Kidney (tissue), 14 donors: ENCODE data around the gene LBH. TPM values are rescaled to one million over a fixed set of nuclear protein-coding genes. Genes with fewer than 3 reads are reported as not detected.

Experiments used
- DNase-seq, 5 donors: peaks; one replicate each; pipeline ENCODE4 v3.0.0-alpha.2; 2013 to 2020
- FAIRE-seq: peaks from 2 replicates; lab custom pipeline; 2012; peaks lifted over from hg19 to GRCh38; lab: Jason Lieb, UNC
- H3K27ac ChIP-seq, 2 donors: one replicate each; pipeline ENCODE4 v1.7.0; 2013; ENCODE audit warnings: low read depth in 2 of 2, low read length in 2 of 2, inconsistent platforms in 1 of 2
- H3K27me3 ChIP-seq: one replicate; pipeline ENCODE4 v1.7.1; 2013; ENCODE audit warnings: low read length, inconsistent platforms; ENCODE audit not compliant: control insufficient read depth, insufficient read depth
- H3K36me3 ChIP-seq, 3 donors: one replicate each; pipeline versions ENCODE4 v1.7.0 to v1.7.1; 2013; ENCODE audit warnings: low read length in 3 of 3, control low read depth in 1 of 3, inconsistent platforms in 1 of 3; ENCODE audit not compliant: insufficient read depth in 3 of 3, control insufficient read depth in 2 of 3
- H3K4me1 ChIP-seq, 3 donors: one replicate each; pipeline versions ENCODE4 v1.7.0 to v1.7.1; 2013; ENCODE audit warnings: low read length in 3 of 3, inconsistent platforms in 1 of 3, low read depth in 1 of 3; ENCODE audit not compliant: control insufficient read depth in 2 of 3, insufficient read depth in 2 of 3
- H3K4me3 ChIP-seq, 3 donors: one replicate each; pipeline versions ENCODE4 v1.7.0 to v1.8.1; 2013; ENCODE audit warnings: low read length in 3 of 3, control low read depth in 1 of 3, inconsistent platforms in 1 of 3
- H3K9ac ChIP-seq, 3 donors: one replicate each; pipeline versions ENCODE4 v1.7.0 to v1.7.1; 2013; ENCODE audit warnings: low read length in 3 of 3, control low read depth in 1 of 3, inconsistent platforms in 1 of 3
- H3K9me3 ChIP-seq, 3 donors: one replicate each; pipeline versions ENCODE4 v1.7.0 to v1.7.1; 2013; ENCODE audit warnings: low read length in 3 of 3, control low read depth in 1 of 3, inconsistent platforms in 1 of 3; ENCODE audit not compliant: control insufficient read depth in 2 of 3, insufficient read depth in 1 of 3
- intact Hi-C: fragments of 100-400 bp; cut with DNase I; formaldehyde crosslinking; loops from one replicate; pipeline ENCODE4 v1.11.1; 2022
- polyA plus RNA-seq: library from polyadenylated mRNA; stranded (reverse); fragments of 350-450 nt; fragmentation: Illumina TruSeq; extraction: RNeasy Lipid Tissue Mini Kit (QIAGEN cat#74804); gene quantifications from one replicate; pipeline ENCODE4 v1.2.3, GENCODE V29; 2014; ENCODE audit warnings: low read depth, low replicate concordance; ENCODE audit not compliant: insufficient read depth
- total RNA-seq: library from RNA; stranded (reverse); fragmentation: NEBNext Ultra II Directional; extraction: Animal tissue kit (Norgen Biotek cat#: 25700); gene quantifications from one replicate; pipeline ENCODE4 v1.2.1, GENCODE V29; 2021
- TF ChIP-seq, protein P1 (sequence below): IDR thresholded peaks from 3 replicates; pipeline ENCODE4 v1.5.1; 2012; ENCODE audit warnings: mild to moderate bottlenecking, moderate library complexity, borderline replicate concordance; ENCODE audit not compliant: insufficient read depth; ENCODE audit errors: extremely low read depth
- donor health status: control.
- donor health status: control.
- donor health status: control.
- donor health status: control.
- donor health status: control.
- donor health status: DM: yes; HTN: yes; CAD: no.
- donor health status: Normal renal cell carcinoma (clear cell type).

Gene LBH
- total and polyA plus RNA-seq, 2 donors from 2014 or later, result 27.2 to 81.9 TPM

GRCh38 chr2:30261695-30262211, 30.4 kb downstream of the LBH start:
- DNase-seq, result no peak
- H3K9ac ChIP-seq, result no peak overlapping the region
- H3K4me3 ChIP-seq, result no peak overlapping the region
- TF ChIP-seq, protein P1, sequence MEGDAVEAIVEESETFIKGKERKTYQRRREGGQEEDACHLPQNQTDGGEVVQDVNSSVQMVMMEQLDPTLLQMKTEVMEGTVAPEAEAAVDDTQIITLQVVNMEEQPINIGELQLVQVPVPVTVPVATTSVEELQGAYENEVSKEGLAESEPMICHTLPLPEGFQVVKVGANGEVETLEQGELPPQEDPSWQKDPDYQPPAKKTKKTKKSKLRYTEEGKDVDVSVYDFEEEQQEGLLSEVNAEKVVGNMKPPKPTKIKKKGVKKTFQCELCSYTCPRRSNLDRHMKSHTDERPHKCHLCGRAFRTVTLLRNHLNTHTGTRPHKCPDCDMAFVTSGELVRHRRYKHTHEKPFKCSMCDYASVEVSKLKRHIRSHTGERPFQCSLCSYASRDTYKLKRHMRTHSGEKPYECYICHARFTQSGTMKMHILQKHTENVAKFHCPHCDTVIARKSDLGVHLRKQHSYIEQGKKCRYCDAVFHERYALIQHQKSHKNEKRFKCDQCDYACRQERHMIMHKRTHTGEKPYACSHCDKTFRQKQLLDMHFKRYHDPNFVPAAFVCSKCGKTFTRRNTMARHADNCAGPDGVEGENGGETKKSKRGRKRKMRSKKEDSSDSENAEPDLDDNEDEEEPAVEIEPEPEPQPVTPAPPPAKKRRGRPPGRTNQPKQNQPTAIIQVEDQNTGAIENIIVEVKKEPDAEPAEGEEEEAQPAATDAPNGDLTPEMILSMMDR, result no peak
- no peak overlapping the region for H3K27ac ChIP-seq
- H3K9me3 ChIP-seq, result no peaks in the 10 kb centered on the region
- H3K4me1 ChIP-seq, result peaks cover 0 to 2% (median 0%) of the 10 kb centered on the region in 3 donors
- FAIRE-seq, result no peak
- no peaks in the 10 kb centered on the region for H3K27me3 ChIP-seq
- intact Hi-C loops, result no loop called here
- peaks cover 2 to 25% (median 20%) of the 10 kb centered on the region in 3 donors for H3K36me3 ChIP-seq

DNA sequence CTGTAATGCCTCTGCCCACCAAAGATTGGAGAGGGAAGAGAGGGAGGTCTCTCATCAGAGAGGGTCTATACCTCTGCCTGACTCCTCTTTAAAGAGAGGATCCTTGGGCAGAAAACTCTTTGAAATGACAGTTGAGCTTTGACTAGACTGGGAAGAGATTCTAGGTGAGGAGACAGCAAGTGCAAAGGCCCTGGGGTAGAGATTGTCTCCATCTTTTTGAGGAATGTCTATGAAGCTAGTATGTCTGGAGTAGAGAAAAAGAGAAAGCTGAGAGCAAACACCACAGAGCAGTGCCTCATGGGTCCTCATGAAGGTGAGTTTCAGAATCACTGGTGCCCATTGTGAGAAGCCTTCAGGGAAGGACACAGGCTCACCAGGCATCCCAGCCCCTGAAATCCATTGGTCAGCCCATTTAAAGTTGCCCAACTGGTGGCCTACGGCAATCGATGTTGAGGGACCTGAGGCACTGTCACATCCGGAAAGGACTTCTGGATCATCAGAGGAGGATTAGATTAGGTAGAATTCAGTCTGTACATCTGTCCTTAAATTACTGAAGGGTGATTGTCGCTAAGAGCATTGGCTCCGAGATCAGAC, 31.5 kb downstream of the LBH start:
- no peak for FAIRE-seq
- DNase-seq, result peak in 1 of 5 donors; percentile 4
- Histone ChIP-seq H3K4me3 (no peak overlapping the region), H3K27ac (no peak overlapping the region), H3K9ac (no peak overlapping the region), H3K4me1 (peaks cover 0 to 2% (median 0%) of the 10 kb centered on the region in 3 donors), H3K9me3 (no peaks in the 10 kb centered on the region), H3K36me3 (peaks cover 0 to 17% (median 15%) of the 10 kb centered on the region in 3 donors), H3K27me3 (no peaks in the 10 kb centered on the region)
- TF ChIP-seq, protein P1, result no peak
- intact Hi-C loops, result no loop called here

- TF ChIP-seq, protein P1, result no peak
Observed at GRCh38 chr2:30264274-30264673, 32.9 kb downstream of the LBH start.

More at GRCh38 chr2:30264274-30264673, 32.9 kb downstream of the LBH start:
- DNase-seq (no peak), FAIRE-seq (no peak)
- Histone ChIP-seq H3K4me3 (no peak overlapping the region), H3K36me3 (peaks cover 0 to 3% (median 1%) of the 10 kb centered on the region in 3 donors), H3K27ac (no peak overlapping the region), H3K4me1 (no peaks in the 10 kb centered on the region), H3K9me3 (no peaks in the 10 kb centered on the region), H3K27me3 (no peaks in the 10 kb centered on the region), H3K9ac (no peak overlapping the region)
- intact Hi-C loops, result no loop called here
